GM19099 (cell line): ENCODE data around the gene GTF2IRD1.
A peak's percentile ranks its signal among the peaks of the same experiment; 100 is the strongest.

Experiments
- POLR2A ChIP-seq: IDR thresholded peaks from 3 replicates; pipeline ENCODE4 v1.6.1; 2011; ENCODE audit warnings: low read depth; ENCODE audit not compliant: insufficient read length; ENCODE audit errors: extremely low read depth

GTF2IRD1 gene

DNA sequence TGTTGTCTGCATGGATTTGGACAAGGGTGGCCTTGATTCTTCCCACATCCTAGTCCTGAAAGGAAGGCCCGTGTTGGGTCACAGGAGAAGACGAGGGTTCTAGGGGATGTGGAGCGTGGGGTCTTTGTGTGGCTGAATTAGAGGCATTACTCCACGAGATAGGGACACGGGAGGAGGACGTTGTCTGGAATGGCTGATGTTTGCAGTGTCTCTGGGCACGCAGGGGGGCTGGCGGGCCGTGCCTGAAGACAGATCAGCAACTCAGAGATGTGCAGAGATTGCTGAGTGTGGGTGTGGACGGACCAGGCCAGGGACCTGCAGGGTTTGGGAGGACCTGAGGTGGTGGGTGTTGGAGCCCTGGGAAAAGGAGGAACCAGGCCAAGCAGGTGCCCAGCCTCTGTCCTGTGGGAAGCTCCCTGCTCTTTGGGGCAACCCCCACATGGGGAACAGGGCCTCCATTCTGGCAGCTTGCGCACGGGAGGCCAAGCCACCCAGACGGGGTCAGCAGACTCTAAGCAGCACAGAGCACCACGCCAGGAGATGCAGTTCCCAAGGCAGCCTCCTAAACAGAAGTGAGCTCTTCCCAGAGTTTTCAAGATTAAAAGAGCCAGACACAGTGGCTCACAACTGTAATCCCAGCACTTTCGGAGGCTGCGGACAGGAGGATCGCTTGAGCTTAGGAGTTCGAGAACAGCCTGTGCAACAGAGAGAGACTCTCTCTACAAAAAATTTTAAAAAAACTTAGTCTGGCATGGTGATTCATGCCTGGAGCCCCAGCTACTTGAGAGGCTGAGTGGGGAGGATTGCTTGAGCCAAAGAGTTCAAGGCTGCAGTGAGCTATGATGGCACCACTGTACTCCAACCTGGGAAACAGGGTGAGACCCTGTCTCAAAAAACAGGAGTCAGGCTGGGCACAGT, 132.8 kb downstream of the GTF2IRD1 start:
- no peak for TF ChIP-seq POLR2A

- peak; percentile 65 for TF ChIP-seq POLR2A
These were observed 133.9 kb downstream of the GTF2IRD1 start for GRCh38 chr7:74587435-74588126.

GRCh38 chr7:74590813-74591212, 137.1 kb downstream of the GTF2IRD1 start:
- TF ChIP-seq POLR2A: no peak

GRCh38 chr7:74598558-74598957, 144.9 kb downstream of the GTF2IRD1 start:
- no peak for TF ChIP-seq POLR2A

DNA sequence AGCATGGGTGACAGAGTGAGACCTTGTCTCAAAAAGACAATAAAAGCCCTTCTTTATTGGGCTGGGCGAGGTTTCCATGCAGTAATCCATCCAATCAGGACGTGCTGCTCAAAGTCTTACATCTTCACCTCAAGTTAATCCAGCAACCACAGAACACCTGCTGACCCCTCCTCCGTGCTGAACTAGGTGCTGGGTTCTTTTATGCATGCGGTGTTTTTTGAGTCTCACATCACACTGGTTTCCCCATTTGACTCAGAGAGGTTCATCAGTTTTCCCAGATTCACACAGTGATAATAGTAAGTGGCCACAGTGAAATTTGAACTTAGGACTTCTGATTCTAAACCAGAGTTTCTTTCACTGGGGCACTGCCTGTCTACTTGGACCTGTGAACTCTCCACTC, 145.5 kb downstream of the GTF2IRD1 start:
- no peak for TF ChIP-seq POLR2A

- no peak for TF ChIP-seq POLR2A
These were observed 150.8 kb downstream of the GTF2IRD1 start for GRCh38 chr7:74604326-74605020.

DNA sequence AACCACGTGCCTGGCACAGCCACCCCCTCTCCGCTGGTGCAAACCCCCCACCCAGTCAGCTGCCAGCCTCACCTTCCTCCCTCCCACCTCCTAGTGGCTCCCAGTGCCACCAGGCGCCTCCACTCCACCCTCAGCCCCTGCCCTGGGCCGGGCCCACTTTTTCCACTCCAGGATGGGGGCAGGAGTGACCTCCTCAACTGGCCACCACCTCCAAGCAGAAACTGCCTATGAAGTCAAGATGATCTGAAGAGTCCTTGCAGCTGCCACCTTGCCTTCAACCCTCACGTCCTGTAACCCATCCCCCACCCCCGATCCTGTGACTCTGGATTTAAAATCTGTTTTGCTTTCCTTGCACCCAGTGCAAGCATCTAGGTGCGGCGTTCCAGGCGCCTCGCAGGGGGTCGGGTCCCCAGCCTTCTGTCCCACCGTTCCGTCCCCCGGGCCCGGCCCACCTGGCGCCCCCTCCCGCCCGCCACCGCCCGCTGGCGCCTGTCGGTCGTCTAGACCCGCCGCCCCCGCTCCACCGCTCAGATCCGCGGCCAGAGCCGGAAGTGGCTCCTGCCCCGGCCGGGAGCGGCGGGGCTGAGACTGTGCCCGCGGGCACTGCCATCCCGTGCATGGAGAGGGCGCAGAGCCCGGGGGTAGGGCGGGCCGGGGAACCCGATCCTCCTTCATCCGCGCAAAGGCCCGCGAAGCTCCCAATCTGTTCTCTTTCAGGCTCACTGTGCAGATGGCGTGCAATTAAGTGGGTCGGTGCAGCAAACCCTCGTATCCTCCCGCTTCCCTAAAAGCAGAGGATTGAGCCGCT, 152.6 kb downstream of the GTF2IRD1 start:
- peak; percentile 48 for TF ChIP-seq POLR2A

DNA sequence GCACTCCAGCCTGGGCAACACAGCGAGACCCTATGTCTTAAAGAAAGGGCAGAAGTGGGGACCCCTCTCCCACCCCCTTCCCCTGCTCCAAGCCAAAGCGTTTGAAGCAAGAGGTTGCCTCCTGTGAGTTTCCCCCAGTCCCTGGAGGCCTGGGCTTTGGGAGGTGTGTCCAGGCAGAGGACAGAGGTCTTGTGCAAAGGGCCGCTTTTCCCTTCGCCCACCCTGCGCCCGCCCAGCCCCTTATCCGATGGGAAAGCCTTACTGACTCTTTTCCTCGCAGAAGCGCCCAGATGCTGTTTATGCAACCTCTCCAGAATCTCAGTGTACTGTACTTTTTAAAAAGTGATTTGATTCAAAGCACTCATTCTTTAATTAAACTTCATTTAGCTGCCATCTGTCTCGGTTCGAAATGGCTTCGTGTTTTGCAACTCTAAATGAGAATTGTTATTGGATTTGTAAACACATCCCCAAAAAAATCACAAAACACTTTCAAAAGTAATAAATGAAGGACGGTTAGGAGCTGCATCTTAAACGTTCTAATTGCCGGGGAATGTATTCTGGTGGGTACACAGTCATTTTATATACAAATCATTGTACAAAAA, 153.3 kb downstream of the GTF2IRD1 start:
- TF ChIP-seq POLR2A: no peak

DNA sequence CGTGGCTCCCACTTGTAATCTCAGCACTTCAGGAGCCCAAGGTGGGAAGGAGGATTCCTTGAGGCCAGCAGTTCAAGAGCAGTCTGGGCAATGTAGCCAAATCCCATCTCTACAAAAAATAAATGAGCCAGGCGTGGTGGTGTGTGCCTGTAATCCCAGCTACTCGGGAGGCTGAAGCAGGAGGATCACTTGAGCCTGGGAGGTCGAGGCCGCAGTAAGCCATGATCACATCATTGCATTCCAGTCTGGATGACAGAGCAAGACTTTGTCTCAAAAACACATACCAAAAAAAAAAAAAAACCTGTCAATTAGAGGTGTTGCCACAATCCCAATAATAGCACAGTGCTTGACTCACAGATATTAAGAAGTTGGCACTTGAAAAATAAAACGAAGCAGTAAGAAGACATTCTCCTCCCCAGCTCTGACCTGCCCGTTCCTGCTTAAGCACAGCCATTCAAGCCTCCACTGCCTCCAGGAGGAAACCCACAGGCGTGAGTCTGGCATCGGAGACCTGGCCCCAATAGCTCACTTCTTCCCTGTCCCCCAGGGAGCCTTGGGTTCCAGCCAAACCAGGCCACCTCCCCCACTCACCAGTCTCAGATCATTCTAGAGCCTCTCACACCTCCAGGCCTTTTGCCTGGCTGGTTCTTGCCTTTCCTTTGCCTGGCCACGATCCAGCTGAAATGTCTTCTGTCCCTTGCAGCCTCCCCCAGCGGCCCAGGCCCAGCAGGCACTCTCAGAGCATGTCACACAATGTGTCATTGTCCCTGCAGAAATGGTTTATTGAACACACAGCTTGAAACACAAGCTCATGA, 158.5 kb downstream of the GTF2IRD1 start:
- no peak for TF ChIP-seq POLR2A

DNA sequence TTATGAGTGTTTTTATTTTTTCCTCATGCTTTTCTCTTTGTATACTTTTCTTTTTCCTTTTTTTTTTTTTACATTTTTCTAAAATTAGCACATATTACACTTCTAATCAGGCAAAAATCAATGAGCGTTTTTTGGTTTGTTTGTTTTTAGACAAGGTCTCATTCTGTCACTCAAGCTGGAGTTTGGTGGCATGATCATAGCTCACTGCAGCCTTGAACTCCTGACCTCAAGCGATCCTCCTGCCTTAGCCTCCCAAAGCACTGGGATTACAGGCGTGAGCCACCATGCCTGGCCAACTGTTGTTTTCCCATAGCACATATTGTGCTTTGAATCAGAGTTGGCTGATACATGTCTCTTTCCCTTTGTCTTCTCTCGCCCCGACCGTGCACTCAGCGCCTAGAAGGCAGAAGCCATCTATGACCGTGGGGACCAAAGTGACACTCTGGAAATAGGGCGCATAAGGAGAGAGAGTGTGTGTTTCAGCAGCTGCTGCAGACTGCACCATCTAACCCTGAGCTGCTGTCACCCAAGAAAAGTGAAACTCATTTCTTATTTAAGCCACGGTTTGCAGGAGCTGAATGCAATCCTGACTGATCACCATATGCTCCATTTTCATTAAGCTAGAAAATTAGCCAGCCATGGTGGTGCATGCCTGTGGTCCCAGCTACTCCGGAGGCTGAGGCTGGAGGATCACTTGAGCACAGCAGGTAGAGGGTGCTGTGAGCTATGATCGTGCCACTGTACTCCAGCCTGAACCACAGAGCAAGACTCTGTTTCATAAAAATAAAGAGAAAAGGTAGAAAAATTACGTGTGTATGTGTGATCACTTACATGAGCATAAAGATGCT, 162.5 kb downstream of the GTF2IRD1 start:
- no peak for TF ChIP-seq POLR2A

DNA sequence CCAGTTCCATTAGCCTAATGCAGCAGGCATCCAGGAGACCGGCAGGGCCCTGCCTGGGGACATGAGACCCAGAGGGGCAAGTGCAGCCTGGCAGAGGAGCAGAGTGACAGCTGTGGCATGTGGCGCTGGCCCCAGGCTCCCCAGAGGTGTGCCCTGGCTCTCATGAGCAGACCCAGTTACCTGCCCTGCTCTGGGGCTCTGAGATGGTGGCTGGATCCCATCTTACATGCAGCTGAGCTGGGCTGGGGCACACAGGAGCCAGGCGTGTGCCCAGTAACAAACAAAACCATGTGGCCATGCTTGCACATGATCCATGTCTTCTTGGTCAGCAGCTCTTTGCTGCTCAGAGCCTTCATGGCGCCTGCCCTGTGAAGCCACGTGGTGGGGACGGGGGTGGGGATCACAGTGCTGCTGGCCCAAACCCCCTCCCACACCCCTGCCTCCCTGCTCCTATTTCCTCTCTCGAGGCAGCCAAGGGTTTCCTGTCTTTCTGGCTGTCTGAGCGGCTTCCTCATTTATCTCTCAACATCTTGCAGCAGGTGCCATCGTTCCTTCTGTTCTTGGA, 163.6 kb downstream of the GTF2IRD1 start:
- TF ChIP-seq POLR2A: no peak

DNA sequence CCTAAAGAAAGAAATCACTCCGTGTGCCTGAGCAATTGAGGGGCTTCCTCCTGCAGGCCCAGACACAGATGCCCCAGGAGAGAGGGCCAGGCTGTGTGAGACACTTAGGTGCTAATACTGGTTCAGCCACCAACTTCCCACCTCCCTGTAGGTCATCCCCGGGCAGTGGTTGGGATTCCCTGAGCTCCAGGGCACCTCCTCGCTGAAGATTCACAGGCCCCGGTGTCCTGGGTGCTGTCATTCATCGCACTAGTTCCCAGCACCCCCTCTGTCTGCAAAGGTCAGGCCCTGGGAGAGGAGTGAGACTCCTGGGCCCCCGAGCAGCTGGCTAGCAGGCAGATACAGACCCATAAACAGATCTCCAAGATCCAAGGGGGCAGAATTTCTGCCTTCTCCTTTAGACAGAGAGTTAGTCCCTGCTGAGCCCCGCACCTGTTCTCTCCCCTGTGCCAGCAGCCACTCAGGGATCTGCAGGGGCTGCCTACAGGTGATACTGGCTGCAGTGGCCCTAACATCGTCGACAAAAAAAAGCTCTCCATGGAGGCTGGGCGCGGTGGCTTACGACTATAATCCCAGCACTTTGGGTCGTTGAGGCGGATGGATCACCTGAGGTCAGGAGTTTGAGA, 165.6 kb downstream of the GTF2IRD1 start:
- TF ChIP-seq POLR2A: no peak

DNA sequence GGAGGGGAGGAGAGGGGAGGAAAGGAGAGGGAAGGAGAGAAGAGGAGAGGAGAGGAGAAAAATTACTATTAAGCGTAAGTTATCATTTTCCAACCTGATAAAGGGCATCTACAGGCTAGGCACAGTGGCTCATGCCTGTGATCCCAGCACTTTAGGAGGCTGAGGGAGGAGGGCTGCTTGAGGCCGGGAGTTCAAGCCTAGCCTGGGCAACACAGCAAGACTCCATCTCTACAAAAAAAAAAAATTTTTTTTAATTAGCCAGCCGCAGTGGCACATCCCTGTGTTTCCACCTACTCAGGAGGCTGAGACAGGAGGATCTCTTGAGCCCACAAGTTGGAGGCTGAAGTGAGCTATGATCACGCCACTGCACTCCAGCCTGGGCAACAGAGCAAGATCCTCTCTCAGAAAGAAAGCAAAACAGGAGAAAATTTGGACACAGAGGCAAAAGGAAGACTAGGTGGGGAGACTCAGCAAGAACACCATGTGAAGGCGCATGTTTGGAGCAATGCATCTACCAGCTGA, 168.6 kb downstream of the GTF2IRD1 start:
- no peak for TF ChIP-seq POLR2A
